ENCODE measurements around the gene TSSC4.
"Not testable (repeated sequence)": the region's sequence is repeated elsewhere in the genome, so short reads cannot be mapped to it uniquely, and the experiment has no call there.

TSSC4 gene

GRCh38 chr11:2363577-2364370 is 36.8 kb upstream of the TSSC4 start:
- H3K9ac ChIP-seq (ENCODE audit: low read length), result no peak overlapping the region
- H2AFZ ChIP-seq (ENCODE audit: low read depth, low read length), result no peak overlapping the region
- no peaks in the 10 kb centered on the region for H3K27me3 ChIP-seq (ENCODE audit: low read depth, low read length)
- H3K27ac ChIP-seq (ENCODE audit: low read length), result no peak overlapping the region
- H3K36me3 ChIP-seq (replicated peaks; ENCODE audit: low read depth, low read length), result no peaks in the 10 kb centered on the region
- H4K20me1 ChIP-seq (ENCODE audit: insufficient read depth, low read length), result no peaks in the 10 kb centered on the region
- H3K79me2 ChIP-seq (ENCODE audit: low read length), result no peaks in the 10 kb centered on the region
- no peak overlapping the region for H3K4me2 ChIP-seq (ENCODE audit: low read length)
- no peaks in the 10 kb centered on the region for H3K9me3 ChIP-seq (ENCODE audit: insufficient read depth, low read length)
- no peaks in the 10 kb centered on the region for H3K4me1 ChIP-seq (ENCODE audit: low read length)
- no peak overlapping the region for H3K4me3 ChIP-seq (ENCODE audit: low read length)
- no peak for TF ChIP-seq CTCF (IDR thresholded peaks at IDR 0.05; ENCODE audit: low read depth, low read length)

- not testable (repeated sequence) for H3K4me2 ChIP-seq (ENCODE audit: low read length); H4K20me1 ChIP-seq (ENCODE audit: insufficient read depth, low read length); H3K79me2 ChIP-seq (ENCODE audit: low read length); H3K9ac ChIP-seq (ENCODE audit: low read length); H3K27me3 ChIP-seq (ENCODE audit: low read depth, low read length); H3K4me3 ChIP-seq (ENCODE audit: low read length); H3K9me3 ChIP-seq (ENCODE audit: insufficient read depth, low read length); H2AFZ ChIP-seq (ENCODE audit: low read depth, low read length); H3K27ac ChIP-seq (ENCODE audit: low read length); H3K4me1 ChIP-seq (ENCODE audit: low read length); H3K36me3 ChIP-seq (replicated peaks; ENCODE audit: low read depth, low read length)
Observed at GRCh38 chr11:2364386-2364785, 36.2 kb upstream of the TSSC4 start.

- no peaks in the 10 kb centered on the region for H3K9me3 ChIP-seq (ENCODE audit: insufficient read depth, low read length)
Observed at GRCh38 chr11:2365571-2366210, 34.9 kb upstream of the TSSC4 start.

GRCh38 chr11:2366276-2366675 is 34.3 kb upstream of the TSSC4 start:
- Histone ChIP-seq H3K9ac (ENCODE audit: low read length) (no peak overlapping the region), H3K79me2 (ENCODE audit: low read length) (no peaks in the 10 kb centered on the region), H3K4me1 (ENCODE audit: low read length) (no peaks in the 10 kb centered on the region), H3K27ac (ENCODE audit: low read length) (no peak overlapping the region), H3K9me3 (ENCODE audit: insufficient read depth, low read length) (no peaks in the 10 kb centered on the region), H4K20me1 (ENCODE audit: insufficient read depth, low read length) (no peaks in the 10 kb centered on the region), H3K4me2 (ENCODE audit: low read length) (no peak overlapping the region), H3K4me3 (ENCODE audit: low read length) (no peak overlapping the region), H2AFZ (ENCODE audit: low read depth, low read length) (no peak overlapping the region), H3K36me3 (replicated peaks; ENCODE audit: low read depth, low read length) (no peaks in the 10 kb centered on the region), H3K27me3 (ENCODE audit: low read depth, low read length) (no peaks in the 10 kb centered on the region)
- TF ChIP-seq EZH2phosphoT487 (IDR thresholded peaks at IDR 0.05; ENCODE audit: low read depth) (no peak), CTCF (IDR thresholded peaks at IDR 0.05; ENCODE audit: low read depth, low read length) (no peak)

More at GRCh38 chr11:2365571-2366210, 34.9 kb upstream of the TSSC4 start:
- TF ChIP-seq CTCF (IDR thresholded peaks at IDR 0.05; ENCODE audit: low read depth, low read length) (no peak), EZH2phosphoT487 (IDR thresholded peaks at IDR 0.05; ENCODE audit: low read depth) (no peak)
- Histone ChIP-seq H3K4me1 (ENCODE audit: low read length) (no peaks in the 10 kb centered on the region), H3K27me3 (ENCODE audit: low read depth, low read length) (no peaks in the 10 kb centered on the region), H3K36me3 (replicated peaks; ENCODE audit: low read depth, low read length) (no peaks in the 10 kb centered on the region), H3K4me3 (ENCODE audit: low read length) (no peak overlapping the region), H2AFZ (ENCODE audit: low read depth, low read length) (no peak overlapping the region), H3K4me2 (ENCODE audit: low read length) (no peak overlapping the region), H4K20me1 (ENCODE audit: insufficient read depth, low read length) (no peaks in the 10 kb centered on the region), H3K27ac (ENCODE audit: low read length) (no peak overlapping the region), H3K9ac (ENCODE audit: low read length) (no peak overlapping the region), H3K79me2 (ENCODE audit: low read length) (no peaks in the 10 kb centered on the region)
